Calu3 (cell line): ENCODE results near the gene ARHGEF28. TPM values are rescaled to one million over a fixed set of nuclear protein-coding genes. Genes with fewer than 3 reads are reported as not detected.

ENCODE experiments used
- BruUV-seq: library from RNA; stranded (reverse); fragments of 400-500 nt; replicated peaks from 2 replicates; lab custom pipeline; 2021; lab: Mats Ljungman, UMichigan
- CTCF ChIA-PET: fragments of 300-600 bp; sonication (Branson Sonifier 250); formaldehyde crosslinking; loops from one replicate; lab custom pipeline; 2022; ENCODE audit warnings: antibody characterized with exemption; lab: Charles Lee
- DNase-seq: peaks from one replicate; pipeline ENCODE4 v3.0.0; 2022
- H3K27ac Mint-ChIP-seq: one replicate; pipeline ENCODE4 v1.8.0; 2022; ENCODE audit warnings: mixed read lengths; ENCODE audit not compliant: unreplicated experiment
- H3K27me3 Mint-ChIP-seq: one replicate; pipeline ENCODE4 v1.8.0; 2022; ENCODE audit warnings: mixed read lengths; ENCODE audit not compliant: unreplicated experiment
- H3K36me3 Mint-ChIP-seq: one replicate; pipeline ENCODE4 v1.8.0; 2022; ENCODE audit warnings: mild to moderate bottlenecking, moderate library complexity, mixed read lengths; ENCODE audit not compliant: insufficient read depth, unreplicated experiment
- H3K4me1 Mint-ChIP-seq: one replicate; pipeline ENCODE4 v1.8.0; 2022; ENCODE audit warnings: mild to moderate bottlenecking, low read depth, mixed read lengths; ENCODE audit not compliant: unreplicated experiment
- H3K4me3 Mint-ChIP-seq: one replicate; pipeline ENCODE4 v1.8.0; 2022; ENCODE audit warnings: mild to moderate bottlenecking, low read depth, moderate library complexity, mixed read lengths; ENCODE audit not compliant: unreplicated experiment
- H3K9me3 Mint-ChIP-seq: one replicate; pipeline ENCODE4 v1.8.0; 2022; ENCODE audit warnings: low read depth, mixed read lengths; ENCODE audit not compliant: unreplicated experiment
- CTCF ChIP-seq: fragments of 200-600 bp; IDR thresholded peaks from one replicate; pipeline ENCODE4 v1.8.0; 2022; ENCODE audit warnings: antibody characterized with exemption; ENCODE audit not compliant: unreplicated experiment
- intact Hi-C: fragments of 100-400 bp; cut with micrococcal nuclease; formaldehyde crosslinking; loops from one replicate; pipeline ENCODE4 v1.10.0; 2022; ENCODE audit not compliant: unreplicated experiment
- total RNA-seq: library from RNA; stranded (reverse); gene quantifications from 2 replicates; pipeline ENCODE4 v1.2.3, GENCODE V29; 2022

The ARHGEF28 gene
- total RNA-seq, 1 experiment from 2014 or later = 92.0 TPM

GRCh38 chr5:73957397-73958001 is 331.5 kb downstream of the ARHGEF28 start:
- TF ChIP-seq CTCF = no peak
- H3K4me1 Mint-ChIP-seq = no peaks in the 10 kb centered on the region
- BruUV-seq = no TSS peak
- peaks cover 3% of the 10 kb centered on the region for H3K36me3 Mint-ChIP-seq
- no peak for DNase-seq
- H3K27ac Mint-ChIP-seq = no peak overlapping the region
- H3K4me3 Mint-ChIP-seq = no peak overlapping the region
- H3K27me3 Mint-ChIP-seq = peaks cover 8% of the 10 kb centered on the region
- no peaks in the 10 kb centered on the region for H3K9me3 Mint-ChIP-seq
- CTCF ChIA-PET = no interaction called here
- intact Hi-C loops = no loop called here

GRCh38 chr5:73958037-73958436 is 332.0 kb downstream of the ARHGEF28 start:
- H3K4me1 Mint-ChIP-seq = no peaks in the 10 kb centered on the region
- no TSS peak for BruUV-seq
- H3K9me3 Mint-ChIP-seq = no peaks in the 10 kb centered on the region
- no peak overlapping the region for H3K27ac Mint-ChIP-seq
- peaks cover 8% of the 10 kb centered on the region for H3K27me3 Mint-ChIP-seq
- H3K4me3 Mint-ChIP-seq = no peak overlapping the region
- H3K36me3 Mint-ChIP-seq = peaks cover 3% of the 10 kb centered on the region
- TF ChIP-seq CTCF = no peak
- no peak for DNase-seq
- intact Hi-C loops = no loop called here
- CTCF ChIA-PET = no interaction called here

- no peaks in the 10 kb centered on the region for H3K9me3 Mint-ChIP-seq
- H3K4me3 Mint-ChIP-seq = no peak overlapping the region
- no peak for TF ChIP-seq CTCF
- DNase-seq = no peak
- peaks cover 3% of the 10 kb centered on the region for H3K36me3 Mint-ChIP-seq
- H3K4me1 Mint-ChIP-seq = no peaks in the 10 kb centered on the region
- intact Hi-C loops = no loop called here
- BruUV-seq = no TSS peak
- H3K27ac Mint-ChIP-seq = no peak overlapping the region
- H3K27me3 Mint-ChIP-seq = peaks cover 8% of the 10 kb centered on the region
- CTCF ChIA-PET = no interaction called here
Observed at GRCh38 chr5:73960023-73960422, 334.0 kb downstream of the ARHGEF28 start.

GRCh38 chr5:73960426-73960825 is 334.4 kb downstream of the ARHGEF28 start:
- H3K4me3 Mint-ChIP-seq = no peak overlapping the region
- DNase-seq = no peak
- H3K27ac Mint-ChIP-seq = no peak overlapping the region
- CTCF ChIA-PET = no interaction called here
- peaks cover 8% of the 10 kb centered on the region for H3K27me3 Mint-ChIP-seq
- intact Hi-C loops = no loop called here
- TF ChIP-seq CTCF = no peak
- H3K36me3 Mint-ChIP-seq = peaks cover 3% of the 10 kb centered on the region
- BruUV-seq = no TSS peak
- no peaks in the 10 kb centered on the region for H3K9me3 Mint-ChIP-seq
- H3K4me1 Mint-ChIP-seq = no peaks in the 10 kb centered on the region
